Fibroblast of the aortic adventitia (primary cell): Measurements from ENCODE around the gene RREB1. TPM values are rescaled to one million over a fixed set of nuclear protein-coding genes. Genes with fewer than 3 reads are reported as not detected.

Experiments used
- DNase-seq: peaks from one replicate; pipeline ENCODE4 v3.0.0-alpha.2; 2010; ENCODE audit warnings: low read depth
- H3K4me3 ChIP-seq: 2 replicates; pipeline ENCODE4 v1.5.1; 2011; ENCODE audit warnings: low read depth, mild to moderate bottlenecking, control low read depth, low read length, moderate library complexity
- CTCF ChIP-seq: IDR thresholded peaks from 2 replicates; pipeline ENCODE4 v1.5.1; 2011; ENCODE audit warnings: mild to moderate bottlenecking, low read length, control low read depth, inconsistent platforms; ENCODE audit not compliant: insufficient read depth
- small RNA-seq: library from RNA; depleted of rRNA; stranded (forward); fragments of <200 nt; gene quantifications from one replicate; pipeline ENCODE3, GENCODE V24; 2012
- total RNA-seq: library from RNA; depleted of rRNA; stranded (reverse); fragments of >200 nt; gene quantifications from 2 replicates; pipeline ENCODE4 v1.2.3, GENCODE V29; 2012; ENCODE audit warnings: low replicate concordance

RREB1 gene
- total RNA-seq, 1 donor = 17.6 TPM

GRCh38 chr6:7300926-7301325, 193.2 kb downstream of the RREB1 start:
- DNase-seq = no peak
- TF ChIP-seq CTCF = no peak
- H3K4me3 ChIP-seq = no peak overlapping the region

Small RNA genes within 50 kb of the gene (small RNA-seq; reads per million reads assigned to genes)
- gene RF00019 = not detected

Other genes starting within 250 kb of the RREB1 start
- 94.4 and 205 TPM in 2 replicates for gene SSR1, start 205.2 kb downstream of the RREB1 start, total RNA-seq